ENCODE results near the gene ANP32D.

GRCh38 chr12:48455116-48455515 is 17.2 kb upstream of the ANP32D start:
- no peak for TF ChIP-seq CTCF (conservative IDR thresholded peaks at IDR 0.05; ENCODE audit: low read depth, low read length)
- TF ChIP-seq EZH2 (IDR thresholded peaks at IDR 0.05; ENCODE audit: borderline replicate concordance, low read depth, low read length, poor library complexity, severe bottlenecking), result no peak

Measured in A673 (cell line).